NCI-H2196 (cell line): ENCODE measurements around the gene IL15.
"Not testable (repeated sequence)": the region's sequence is repeated elsewhere in the genome, so short reads cannot be mapped to it uniquely, and the experiment has no call there.

Experiments used
- DNase-seq: peaks from one replicate; lab custom pipeline; 2025; ENCODE audit not compliant: unreplicated experiment; lab: John Stamatoyannopoulos, UW

IL15 gene

DNA sequence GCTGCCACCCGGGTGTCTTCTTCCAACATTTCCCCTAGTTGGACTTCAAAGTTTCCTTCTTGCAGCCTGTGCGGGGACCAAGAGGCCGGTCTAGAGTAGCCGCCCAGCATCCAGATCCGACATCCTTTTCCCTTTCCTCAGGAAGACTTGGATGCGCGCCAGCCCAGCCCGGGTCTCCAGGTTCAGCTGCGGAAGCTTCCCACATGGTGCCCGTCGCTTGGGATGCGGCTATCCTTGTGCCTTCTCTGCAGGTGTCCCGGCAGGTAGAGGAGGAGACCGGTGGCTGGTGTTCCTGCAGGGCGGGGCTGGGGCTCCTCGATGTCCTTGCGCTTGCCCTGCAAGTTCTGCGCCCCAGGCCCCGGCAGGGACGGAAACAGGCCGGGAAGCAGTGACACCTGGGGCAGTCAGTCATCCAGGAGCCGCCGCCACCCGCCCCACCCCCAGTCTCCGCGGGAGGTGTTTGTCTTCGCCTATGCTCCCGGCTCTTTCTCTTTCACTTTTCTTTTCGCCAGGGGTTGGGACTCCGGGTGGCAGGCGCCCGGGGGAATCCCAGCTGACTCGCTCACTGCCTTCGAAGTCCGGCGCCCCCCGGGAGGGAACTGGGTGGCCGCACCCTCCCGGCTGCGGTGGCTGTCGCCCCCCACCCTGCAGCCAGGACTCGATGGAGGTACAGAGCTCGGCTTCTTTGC lies at the start of gene IL15:
TSS of gene IL15 (plus strand) at position 502 of the 689 bp plus-strand sequence. CDS start 82,882 bp downstream, outside the sequence.
- DNase-seq: no peak

DNA sequence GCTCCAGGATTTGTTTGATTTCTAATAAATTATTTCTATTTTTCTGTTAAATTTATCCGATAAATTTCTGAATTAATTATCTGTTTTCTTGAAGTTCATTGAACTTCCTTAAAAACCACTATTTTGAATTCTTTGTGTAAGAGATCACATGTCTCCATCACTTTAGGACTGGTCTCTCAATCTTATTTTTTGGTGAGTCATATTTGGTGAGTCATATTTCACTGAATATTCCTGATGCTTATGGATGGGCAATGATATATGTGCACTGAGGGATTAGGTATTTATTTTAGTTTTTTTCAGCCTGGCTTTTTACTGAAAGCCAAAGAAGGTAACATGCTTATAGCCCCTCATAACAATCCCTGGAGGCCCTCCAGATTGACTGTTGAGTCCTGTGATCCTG lies 48.5 kb upstream of the IL15 start:
- no peak for DNase-seq

- DNase-seq: no peak
Measured at GRCh38 chr4:141595531-141595930, 40.9 kb upstream of the IL15 start.

DNA sequence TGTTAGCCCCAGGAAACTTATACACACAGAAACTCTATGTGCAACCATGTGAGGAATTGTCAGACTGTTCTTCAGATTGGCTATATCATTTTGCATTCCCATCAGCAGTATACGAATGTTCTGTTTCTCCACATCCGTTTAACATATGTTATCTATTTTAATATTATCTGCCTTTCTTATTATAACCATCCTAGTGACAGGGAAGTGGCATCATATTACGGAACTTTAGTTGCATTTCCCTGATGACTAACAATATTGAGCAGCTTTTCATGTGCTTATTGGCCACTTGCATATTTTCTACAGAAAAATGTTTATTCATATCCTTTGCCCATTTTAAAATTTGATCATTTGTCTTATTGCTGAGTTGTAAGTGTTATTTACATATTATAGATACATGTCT lies 36.5 kb upstream of the IL15 start:
- DNase-seq: no peak

GRCh38 chr4:141604683-141605082 lies 31.7 kb upstream of the IL15 start:
- not testable (repeated sequence) for DNase-seq

DNA sequence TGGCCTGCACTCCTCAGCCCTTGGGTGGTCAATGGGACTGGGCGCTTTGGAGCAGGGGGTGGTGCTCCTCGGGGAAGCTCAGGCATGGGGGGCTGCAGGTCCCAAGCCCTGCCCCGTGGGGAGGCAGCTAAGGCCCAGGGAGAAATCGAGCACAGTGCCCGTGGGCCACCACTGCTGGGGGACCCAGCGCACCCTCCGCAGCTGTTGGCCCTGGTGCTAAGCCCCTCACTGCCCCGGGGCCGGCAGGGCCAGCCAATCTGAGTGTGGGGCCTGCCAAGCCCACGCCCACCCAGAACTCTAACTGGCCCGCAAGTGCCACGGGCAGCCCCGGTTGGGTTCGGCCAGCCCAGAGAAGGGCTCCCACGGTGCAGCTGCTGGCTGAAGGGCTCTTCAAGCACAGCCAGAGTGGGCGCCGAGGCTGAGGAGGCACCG lies 30.9 kb upstream of the IL15 start:
- DNase-seq: no peak

DNA sequence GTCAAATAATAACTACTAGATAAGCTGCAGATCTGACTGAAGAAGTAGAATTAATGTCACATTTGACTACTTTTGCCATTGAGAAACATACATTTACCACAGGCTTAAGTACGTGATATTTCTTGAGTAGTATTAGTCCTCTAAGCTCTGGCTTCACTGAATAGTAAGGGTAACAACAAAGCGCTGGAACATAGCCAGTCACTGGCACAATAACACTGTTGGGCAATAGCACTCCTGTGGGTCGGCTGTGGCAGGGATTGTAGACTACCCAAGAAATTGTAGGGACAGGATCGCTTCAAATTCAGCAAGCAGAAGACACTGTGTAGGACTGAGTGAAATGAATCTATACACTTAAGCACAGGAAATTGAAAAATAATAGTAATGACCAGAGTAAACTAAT lies 27.1 kb upstream of the IL15 start:
- no peak for DNase-seq

GRCh38 chr4:141610365-141610764 lies 26.0 kb upstream of the IL15 start:
- no peak for DNase-seq

DNA sequence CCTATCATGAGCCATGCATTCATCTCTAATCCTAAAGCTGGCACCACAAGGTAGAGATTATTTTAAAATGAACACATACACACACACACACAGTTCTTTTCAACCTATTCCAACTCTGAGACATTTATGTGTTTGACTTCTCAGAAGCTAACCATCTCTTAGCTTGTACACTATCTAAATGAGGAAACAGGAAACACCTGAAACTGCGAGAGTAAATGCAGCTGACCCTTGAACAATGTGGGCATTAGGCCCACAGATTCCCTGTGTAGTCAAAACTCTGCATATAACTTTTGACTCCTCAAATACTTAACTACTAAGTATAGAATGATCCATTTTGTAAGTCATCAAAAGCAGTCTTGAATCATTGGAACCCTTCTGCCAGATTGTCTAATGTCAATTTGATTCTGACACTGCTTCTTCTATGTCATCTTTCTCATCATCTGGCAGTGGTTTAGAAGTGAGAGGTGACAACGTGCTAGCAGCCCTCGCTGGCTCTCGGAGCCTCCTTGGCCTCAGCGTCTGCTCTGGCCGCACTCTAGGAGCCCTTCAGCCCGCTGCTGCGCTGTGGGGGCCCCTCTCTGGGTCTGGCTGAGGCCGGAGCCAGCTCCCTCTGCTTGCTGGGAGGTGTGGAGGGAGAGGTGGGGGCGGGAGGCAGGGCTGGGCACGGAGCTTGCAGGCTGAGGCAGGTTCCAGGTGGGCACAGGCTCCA lies 21.4 kb upstream of the IL15 start:
- no peak for DNase-seq

GRCh38 chr4:141615587-141615918 lies 20.8 kb upstream of the IL15 start:
- not testable (repeated sequence) for DNase-seq

DNA sequence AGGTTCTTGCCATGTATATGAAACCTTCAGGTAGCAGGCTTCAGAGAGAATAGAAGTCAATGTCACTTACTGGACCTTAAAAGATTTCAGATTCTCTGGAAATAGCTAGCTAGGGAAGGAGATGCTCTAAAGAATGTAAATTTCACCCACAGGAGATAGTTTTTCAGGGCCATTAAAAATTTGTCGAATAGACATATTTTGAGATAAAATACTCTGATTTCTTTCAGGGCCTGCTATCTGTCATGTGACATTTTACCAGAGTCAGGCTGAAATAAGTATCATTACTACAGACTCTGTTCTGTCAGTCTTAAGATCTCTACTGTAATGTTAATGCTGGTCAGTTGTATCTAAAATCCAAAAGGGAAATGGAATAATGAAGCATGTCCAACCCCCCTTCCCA lies 15.7 kb upstream of the IL15 start:
- no peak for DNase-seq

- DNase-seq: no peak
Measured at GRCh38 chr4:141625023-141625422, 11.4 kb upstream of the IL15 start.

DNA sequence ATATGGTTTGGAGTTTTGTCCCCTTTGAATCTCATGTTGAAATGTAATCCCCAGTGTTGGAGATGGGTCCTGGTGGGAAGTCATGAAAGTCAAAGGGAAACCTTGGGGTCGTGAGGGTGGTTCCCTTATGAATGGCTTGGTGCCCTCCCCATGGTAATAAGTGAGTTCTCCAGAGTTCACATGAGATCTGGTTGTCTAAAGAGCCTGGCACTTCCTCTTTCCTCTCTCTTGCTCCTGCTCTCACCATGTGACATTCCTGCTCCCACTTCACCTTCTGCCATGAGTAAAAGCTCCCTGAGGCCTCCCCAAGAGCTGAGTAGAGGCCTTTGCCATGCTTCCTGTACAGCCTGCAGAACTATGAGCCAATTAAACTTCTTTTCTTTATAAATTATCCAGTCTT lies 5.5 kb upstream of the IL15 start:
- no peak for DNase-seq

GRCh38 chr4:141635736-141636081 lies 674 bp upstream of the IL15 start:
- DNase-seq: no peak

DNA sequence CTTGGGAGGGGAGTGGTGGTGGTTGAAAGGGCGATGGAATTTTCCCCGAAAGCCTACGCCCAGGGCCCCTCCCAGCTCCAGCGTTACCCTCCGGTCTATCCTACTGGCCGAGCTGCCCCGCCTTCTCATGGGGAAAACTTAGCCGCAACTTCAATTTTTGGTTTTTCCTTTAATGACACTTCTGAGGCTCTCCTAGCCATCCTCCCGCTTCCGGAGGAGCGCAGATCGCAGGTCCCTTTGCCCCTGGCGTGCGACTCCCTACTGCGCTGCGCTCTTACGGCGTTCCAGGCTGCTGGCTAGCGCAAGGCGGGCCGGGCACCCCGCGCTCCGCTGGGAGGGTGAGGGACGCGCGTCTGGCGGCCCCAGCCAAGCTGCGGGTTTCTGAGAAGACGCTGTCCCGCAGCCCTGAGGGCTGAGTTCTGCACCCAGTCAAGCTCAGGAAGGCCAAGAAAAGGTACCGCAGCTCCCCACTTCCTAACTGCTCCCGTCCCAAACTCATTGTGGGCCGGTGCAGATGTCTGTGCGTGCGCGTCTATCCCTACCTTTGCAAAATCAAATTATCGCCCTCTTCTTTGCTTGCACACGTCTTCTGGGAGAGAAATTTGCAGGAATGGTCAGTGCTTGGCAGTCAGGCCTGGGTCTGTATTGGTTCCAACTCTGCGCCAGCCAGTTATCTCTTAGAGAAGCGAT lies 533 bp downstream of the IL15 start:
- DNase-seq: no peak

GRCh38 chr4:141637565-141637964 lies 1.2 kb downstream of the IL15 start:
- no peak for DNase-seq

DNA sequence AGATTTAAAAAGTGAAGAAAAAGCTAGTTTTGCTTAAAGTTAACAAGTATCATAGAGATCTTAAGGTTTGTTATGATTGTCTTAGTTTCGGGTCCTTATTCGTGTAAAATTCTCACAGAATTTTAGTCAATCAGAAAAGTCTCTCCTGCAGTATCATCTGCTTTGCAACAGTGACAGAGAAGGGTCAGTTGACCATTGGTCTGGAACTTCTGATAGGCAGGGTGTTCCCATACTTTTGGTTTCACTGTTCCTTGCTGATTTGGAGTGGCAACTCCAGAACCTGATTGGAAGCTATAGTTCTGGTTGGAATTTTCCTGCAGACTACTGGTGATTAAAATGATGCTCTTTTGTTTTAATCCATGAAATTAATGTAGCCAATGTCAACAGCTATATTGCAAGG lies 1.8 kb downstream of the IL15 start:
- DNase-seq: no peak

DNA sequence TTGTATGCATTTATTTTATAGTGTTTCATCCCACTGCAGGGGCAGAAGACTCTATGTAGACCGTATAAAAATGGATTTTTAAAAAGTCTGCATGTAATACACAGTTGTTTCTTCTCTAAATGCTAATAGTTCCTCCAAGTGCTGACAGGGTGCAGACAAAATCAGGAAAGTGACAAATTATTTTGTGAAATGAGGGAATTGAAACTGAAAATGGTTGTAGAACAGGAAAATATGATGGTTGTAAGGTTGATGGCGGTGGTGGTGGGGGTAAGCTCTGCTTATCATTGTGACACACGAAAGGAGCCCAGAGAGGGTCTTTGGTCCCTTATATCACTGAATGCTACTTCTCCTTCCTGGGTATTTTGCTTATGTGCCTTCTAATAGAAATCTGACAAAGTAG lies 4.3 kb downstream of the IL15 start:
- DNase-seq: no peak

GRCh38 chr4:141642063-141642462 lies 5.7 kb downstream of the IL15 start:
- DNase-seq: no peak

GRCh38 chr4:141642711-141643110 lies 6.3 kb downstream of the IL15 start:
- DNase-seq: no peak

DNA sequence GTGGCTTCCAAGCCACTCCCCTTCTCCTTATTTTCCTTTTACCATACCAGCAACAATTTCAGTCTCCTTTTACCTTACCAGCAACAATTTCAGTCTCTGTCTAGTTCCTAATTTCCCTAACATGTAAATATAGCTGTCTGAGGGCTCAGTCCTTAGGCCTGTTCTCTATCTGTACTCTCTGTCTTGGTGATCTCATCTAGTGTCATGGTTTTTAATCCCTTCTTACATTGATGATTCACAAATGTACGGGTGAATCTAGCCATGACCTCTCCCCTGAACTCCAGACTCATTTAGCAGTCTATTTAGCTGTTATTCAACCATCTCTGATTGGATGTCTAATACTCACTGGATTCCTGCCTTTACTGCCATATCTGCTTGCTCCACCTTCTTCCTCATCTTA lies 7.2 kb downstream of the IL15 start:
- no peak for DNase-seq

DNA sequence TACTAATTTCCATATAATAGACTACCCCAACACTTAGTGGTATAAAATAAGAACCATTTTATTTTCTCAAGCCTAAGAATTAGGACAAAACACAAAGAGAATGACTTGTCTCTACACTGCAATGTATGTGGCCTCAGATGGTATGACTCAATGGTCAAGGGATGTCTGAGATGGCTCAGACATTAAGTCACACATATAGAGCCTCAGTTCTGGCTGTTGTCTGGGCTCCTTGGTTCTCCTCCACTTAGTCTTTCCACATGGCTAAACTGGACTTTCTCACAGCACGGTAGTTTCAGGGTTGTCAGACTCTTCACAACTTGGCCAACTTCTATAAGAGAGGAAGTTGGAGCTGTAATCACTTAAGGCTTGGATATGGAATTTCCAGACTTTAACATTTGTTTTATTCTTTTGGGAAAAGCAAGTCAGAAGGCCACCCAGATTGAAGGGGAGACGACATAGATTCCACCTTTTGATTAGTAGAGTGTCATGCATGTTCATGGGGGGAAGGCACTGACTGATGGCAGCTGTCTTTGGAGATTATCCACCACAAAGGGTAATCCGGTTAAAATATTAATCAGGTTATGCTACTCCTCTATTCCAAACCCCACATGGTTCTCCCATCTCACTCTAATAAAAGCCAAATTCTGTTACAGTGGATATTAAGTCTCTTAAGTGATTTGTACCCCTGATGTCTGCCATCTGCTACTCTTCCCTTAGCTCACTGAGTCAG lies 9.4 kb downstream of the IL15 start:
- DNase-seq: no peak
